ENCODE data around the gene PDLIM7.

- TF ChIP-seq, protein P1, sequence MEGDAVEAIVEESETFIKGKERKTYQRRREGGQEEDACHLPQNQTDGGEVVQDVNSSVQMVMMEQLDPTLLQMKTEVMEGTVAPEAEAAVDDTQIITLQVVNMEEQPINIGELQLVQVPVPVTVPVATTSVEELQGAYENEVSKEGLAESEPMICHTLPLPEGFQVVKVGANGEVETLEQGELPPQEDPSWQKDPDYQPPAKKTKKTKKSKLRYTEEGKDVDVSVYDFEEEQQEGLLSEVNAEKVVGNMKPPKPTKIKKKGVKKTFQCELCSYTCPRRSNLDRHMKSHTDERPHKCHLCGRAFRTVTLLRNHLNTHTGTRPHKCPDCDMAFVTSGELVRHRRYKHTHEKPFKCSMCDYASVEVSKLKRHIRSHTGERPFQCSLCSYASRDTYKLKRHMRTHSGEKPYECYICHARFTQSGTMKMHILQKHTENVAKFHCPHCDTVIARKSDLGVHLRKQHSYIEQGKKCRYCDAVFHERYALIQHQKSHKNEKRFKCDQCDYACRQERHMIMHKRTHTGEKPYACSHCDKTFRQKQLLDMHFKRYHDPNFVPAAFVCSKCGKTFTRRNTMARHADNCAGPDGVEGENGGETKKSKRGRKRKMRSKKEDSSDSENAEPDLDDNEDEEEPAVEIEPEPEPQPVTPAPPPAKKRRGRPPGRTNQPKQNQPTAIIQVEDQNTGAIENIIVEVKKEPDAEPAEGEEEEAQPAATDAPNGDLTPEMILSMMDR (conservative IDR thresholded peaks at IDR 0.05; ENCODE audit: low read length) = no peak
- no peak for TF ChIP-seq EZH2phosphoT487 (IDR thresholded peaks at IDR 0.05; ENCODE audit: borderline replicate concordance, low read depth, low read length)
These were observed 595 bp downstream of the PDLIM7 start for GRCh38 chr5:177496727-177497291.

Data from OCI-LY7 (cell line).